ENCODE measurements around the gene CORO1C.

GRCh38 chr12:108645686-108646599 is 85.4 kb downstream of the CORO1C start:
- TF ChIP-seq CTCF (IDR thresholded peaks at IDR 0.05; ENCODE audit: insufficient read depth, low read depth, low read length) (no peak), EZH2 (IDR thresholded peaks at IDR 0.05; ENCODE audit: insufficient read depth, low read length) (no peak)

All from astrocyte (in vitro differentiated cells and primary cell).